ENCODE data around the gene MDK.
A peak's percentile ranks its signal among the peaks of the same experiment; 100 is the strongest.

MDK gene

DNA sequence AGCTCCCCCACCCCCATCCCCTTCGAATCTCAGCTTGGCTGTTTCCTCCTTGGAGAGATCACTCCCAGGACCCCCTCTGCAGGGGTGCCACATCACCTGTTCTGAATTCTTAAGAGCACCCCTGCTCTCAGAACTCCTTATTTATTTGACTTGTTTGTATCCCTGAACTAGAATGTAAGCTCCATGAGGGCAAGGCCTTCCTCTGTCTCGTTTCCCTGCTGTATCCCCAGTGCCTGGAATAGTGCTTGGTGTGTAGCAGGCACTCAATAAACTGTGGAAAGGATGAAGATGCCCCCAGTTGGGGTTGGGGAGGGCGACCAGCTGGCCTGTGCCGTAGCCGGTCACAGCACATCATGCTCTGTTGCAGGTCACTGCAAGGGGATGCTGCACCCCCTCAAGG, 3.6 kb upstream of the MDK start:
- TF ChIP-seq SIN3A (IDR thresholded peaks at IDR 0.05; ENCODE audit: borderline replicate concordance, insufficient read depth, low read length) (no peak), POLR2AphosphoS5 (IDR thresholded peaks at IDR 0.05; ENCODE audit: low read depth, low read length) (no peak), FOXP2 (optimal IDR thresholded peaks at IDR 0.05; ENCODE audit: borderline replicate concordance, extremely low read depth, extremely low read length, insufficient read depth) (no peak), TAF1 (IDR thresholded peaks at IDR 0.05; ENCODE audit: borderline replicate concordance, insufficient read depth, low read length) (no peak)
- TF ChIP-seq, protein P1, sequence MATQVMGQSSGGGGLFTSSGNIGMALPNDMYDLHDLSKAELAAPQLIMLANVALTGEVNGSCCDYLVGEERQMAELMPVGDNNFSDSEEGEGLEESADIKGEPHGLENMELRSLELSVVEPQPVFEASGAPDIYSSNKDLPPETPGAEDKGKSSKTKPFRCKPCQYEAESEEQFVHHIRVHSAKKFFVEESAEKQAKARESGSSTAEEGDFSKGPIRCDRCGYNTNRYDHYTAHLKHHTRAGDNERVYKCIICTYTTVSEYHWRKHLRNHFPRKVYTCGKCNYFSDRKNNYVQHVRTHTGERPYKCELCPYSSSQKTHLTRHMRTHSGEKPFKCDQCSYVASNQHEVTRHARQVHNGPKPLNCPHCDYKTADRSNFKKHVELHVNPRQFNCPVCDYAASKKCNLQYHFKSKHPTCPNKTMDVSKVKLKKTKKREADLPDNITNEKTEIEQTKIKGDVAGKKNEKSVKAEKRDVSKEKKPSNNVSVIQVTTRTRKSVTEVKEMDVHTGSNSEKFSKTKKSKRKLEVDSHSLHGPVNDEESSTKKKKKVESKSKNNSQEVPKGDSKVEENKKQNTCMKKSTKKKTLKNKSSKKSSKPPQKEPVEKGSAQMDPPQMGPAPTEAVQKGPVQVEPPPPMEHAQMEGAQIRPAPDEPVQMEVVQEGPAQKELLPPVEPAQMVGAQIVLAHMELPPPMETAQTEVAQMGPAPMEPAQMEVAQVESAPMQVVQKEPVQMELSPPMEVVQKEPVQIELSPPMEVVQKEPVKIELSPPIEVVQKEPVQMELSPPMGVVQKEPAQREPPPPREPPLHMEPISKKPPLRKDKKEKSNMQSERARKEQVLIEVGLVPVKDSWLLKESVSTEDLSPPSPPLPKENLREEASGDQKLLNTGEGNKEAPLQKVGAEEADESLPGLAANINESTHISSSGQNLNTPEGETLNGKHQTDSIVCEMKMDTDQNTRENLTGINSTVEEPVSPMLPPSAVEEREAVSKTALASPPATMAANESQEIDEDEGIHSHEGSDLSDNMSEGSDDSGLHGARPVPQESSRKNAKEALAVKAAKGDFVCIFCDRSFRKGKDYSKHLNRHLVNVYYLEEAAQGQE (IDR thresholded peaks at IDR 0.05; ENCODE audit: insufficient read depth in 1 of 2, low read depth in 2 of 2, low read length in 2 of 2) = no peak

DNA sequence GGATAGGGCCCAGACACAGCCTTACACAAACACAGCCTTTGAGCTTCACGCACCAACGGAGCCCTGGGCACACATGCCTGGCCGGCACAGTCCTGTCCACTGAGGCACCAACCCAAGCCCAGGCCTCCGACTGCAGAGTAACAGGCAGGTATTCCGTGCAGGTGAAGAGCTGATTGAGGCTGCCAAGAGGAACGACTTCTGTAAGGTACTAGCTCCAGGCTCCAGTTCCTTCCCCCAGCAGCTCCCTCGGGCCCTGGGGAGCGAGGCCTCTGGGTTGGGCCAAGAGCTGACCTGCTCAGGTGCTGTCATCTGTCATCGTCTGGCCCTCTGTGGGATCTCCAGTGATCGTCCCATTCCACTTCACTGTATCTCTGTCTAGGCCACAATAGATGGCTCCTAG, 3.2 kb upstream of the MDK start:
- TF ChIP-seq FOXP2 (optimal IDR thresholded peaks at IDR 0.05; ENCODE audit: borderline replicate concordance, extremely low read depth, extremely low read length, insufficient read depth) (no peak), SIN3A (IDR thresholded peaks at IDR 0.05; ENCODE audit: borderline replicate concordance, insufficient read depth, low read length) (no peak), POLR2AphosphoS5 (IDR thresholded peaks at IDR 0.05; ENCODE audit: low read depth, low read length) (no peak), TAF1 (IDR thresholded peaks at IDR 0.05; ENCODE audit: borderline replicate concordance, insufficient read depth, low read length) (no peak)
- TF ChIP-seq, protein P1 (IDR thresholded peaks at IDR 0.05; ENCODE audit: insufficient read depth in 1 of 2, low read depth in 2 of 2, low read length in 2 of 2) = no peak

DNA sequence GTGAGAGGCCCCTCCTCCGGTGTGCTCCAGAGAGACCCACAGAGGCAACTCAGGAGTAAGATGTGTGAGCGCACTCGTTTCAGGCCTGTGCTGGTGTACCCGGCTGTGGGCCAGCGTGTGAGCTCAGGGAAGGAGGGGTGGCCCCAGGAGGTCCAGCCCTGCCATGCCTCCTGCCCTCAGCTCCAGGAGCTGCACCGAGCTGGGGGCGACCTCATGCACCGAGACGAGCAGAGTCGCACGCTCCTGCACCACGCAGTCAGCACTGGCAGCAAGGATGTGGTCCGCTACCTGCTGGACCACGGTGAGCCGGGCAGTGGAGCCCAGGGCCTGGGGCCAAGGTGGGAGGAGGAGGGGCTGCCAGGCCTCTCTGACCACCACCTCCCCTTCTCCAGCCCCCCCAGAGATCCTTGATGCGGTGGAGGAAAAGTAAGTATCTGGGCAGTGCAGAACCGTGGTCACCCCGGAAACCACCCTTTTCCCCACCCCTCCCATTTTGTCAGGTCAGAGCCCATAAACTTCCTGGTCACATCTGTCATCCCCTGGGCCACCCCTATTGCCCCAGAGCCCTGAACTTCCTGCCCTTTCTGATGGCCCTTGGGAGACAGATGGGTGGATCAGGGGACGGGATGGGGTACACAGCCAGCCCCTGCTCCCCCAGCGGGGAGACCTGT, 2.5 kb upstream of the MDK start:
- no peak for TF ChIP-seq TAF1 (IDR thresholded peaks at IDR 0.05; ENCODE audit: borderline replicate concordance, insufficient read depth, low read length)
- TF ChIP-seq SIN3A (IDR thresholded peaks at IDR 0.05; ENCODE audit: borderline replicate concordance, insufficient read depth, low read length) = no peak
- TF ChIP-seq FOXP2 (optimal IDR thresholded peaks at IDR 0.05; ENCODE audit: borderline replicate concordance, extremely low read depth, extremely low read length, insufficient read depth) = no peak
- TF ChIP-seq, protein P1 (IDR thresholded peaks at IDR 0.05; ENCODE audit: insufficient read depth in 1 of 2, low read depth in 2 of 2, low read length in 2 of 2) = no peak
- TF ChIP-seq POLR2AphosphoS5 (IDR thresholded peaks at IDR 0.05; ENCODE audit: low read depth, low read length) = no peak

DNA sequence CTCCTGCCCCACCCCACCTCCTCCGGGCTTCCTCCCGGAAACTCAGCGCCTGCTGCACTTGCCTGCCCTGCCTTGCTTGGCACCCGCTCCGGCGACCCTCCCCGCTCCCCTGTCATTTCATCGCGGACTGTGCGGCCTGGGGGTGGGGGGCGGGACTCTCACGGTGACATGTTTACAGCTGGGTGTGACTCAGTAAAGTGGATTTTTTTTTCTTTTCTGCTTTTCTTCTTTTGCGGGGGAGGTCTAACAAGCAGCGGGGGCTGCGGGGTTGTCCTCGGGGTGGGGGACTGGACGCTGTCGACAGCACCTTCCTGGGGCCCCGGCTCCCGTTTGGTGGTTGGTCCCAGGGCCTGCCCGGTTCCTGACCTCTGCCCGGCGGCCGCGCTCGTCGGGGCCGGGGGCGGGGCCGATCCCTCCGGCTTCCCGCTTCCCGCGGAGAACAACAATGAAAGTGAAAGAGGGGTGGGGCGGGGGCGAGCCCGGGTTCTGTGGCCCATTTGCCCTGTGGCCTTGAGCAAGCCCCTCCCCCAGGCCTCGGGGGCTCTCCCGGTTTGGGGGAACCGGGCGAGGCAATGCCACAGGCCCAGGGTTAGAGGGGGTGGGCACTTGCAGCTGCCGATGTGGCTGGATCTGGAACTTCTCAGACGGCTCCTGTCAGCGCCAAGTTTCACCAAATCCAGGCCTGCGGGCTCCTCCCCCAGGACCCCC, 975 bp upstream of the MDK start:
- TF ChIP-seq FOXP2 (optimal IDR thresholded peaks at IDR 0.05; ENCODE audit: borderline replicate concordance, extremely low read depth, extremely low read length, insufficient read depth) (no peak), SIN3A (IDR thresholded peaks at IDR 0.05; ENCODE audit: borderline replicate concordance, insufficient read depth, low read length) (peak; percentile 20; the same call in 1 of the 2 replicates), TAF1 (IDR thresholded peaks at IDR 0.05; ENCODE audit: borderline replicate concordance, insufficient read depth, low read length) (no peak), POLR2AphosphoS5 (IDR thresholded peaks at IDR 0.05; ENCODE audit: low read depth, low read length) (peak; percentile 34; the same call in 1 of the 2 replicates)
- TF ChIP-seq, protein P1 (IDR thresholded peaks at IDR 0.05; ENCODE audit: insufficient read depth in 1 of 2, low read depth in 2 of 2, low read length in 2 of 2) = no peak

All from PFSK-1 (cell line).